Measurements from ENCODE around the gene TSC22D3. TPM values are rescaled to one million over a fixed set of nuclear protein-coding genes. Genes with fewer than 3 reads are reported as not detected.

Gene TSC22D3
- total RNA-seq, 2 donors from 2014 or later, result 9.9 to 10.5 TPM

- Mint-ChIP-seq H3K4me3 (peak overlapping the region; percentile 51), H3K9me3 (peaks cover 2% of the 10 kb centered on the region), H3K4me1 (peaks cover 13% of the 10 kb centered on the region), H3K27me3 (ENCODE audit: insufficient read depth) (peaks cover 60% of the 10 kb centered on the region), H3K27ac (no peak overlapping the region), H3K36me3 (ENCODE audit: low read depth) (no peaks in the 10 kb centered on the region)
- Histone ChIP-seq H3K36me3 (ENCODE audit: control insufficient read depth, insufficient read depth, low read length) (no peaks in the 10 kb centered on the region), H3K9ac (ENCODE audit: extremely low read depth, low read length, poor library complexity, severe bottlenecking) (no peak overlapping the region), H3K9me3 (ENCODE audit: control insufficient read depth, low read length) (no peaks in the 10 kb centered on the region), H3K27ac (ENCODE audit: low read depth, low read length) (no peak overlapping the region), H3K4me1 (ENCODE audit: control insufficient read depth, insufficient read depth, low read length) (no peaks in the 10 kb centered on the region), H3K4me3 (ENCODE audit: low read length) (peak overlapping the region; percentile 65), H3K27me3 (ENCODE audit: control insufficient read depth, insufficient read depth, low read length, poor library complexity, severe bottlenecking) (peaks cover 53% of the 10 kb centered on the region)
- WGBS, 2 experiments (ENCODE audit: insufficient coverage in 1 of 2, insufficient read length in 1 of 2), result 8 to 29% methylated on average over 5 to 19 of the region's 20 CpGs
- peak; percentile 96 for DNase-seq
- TF ChIP-seq, protein P1, sequence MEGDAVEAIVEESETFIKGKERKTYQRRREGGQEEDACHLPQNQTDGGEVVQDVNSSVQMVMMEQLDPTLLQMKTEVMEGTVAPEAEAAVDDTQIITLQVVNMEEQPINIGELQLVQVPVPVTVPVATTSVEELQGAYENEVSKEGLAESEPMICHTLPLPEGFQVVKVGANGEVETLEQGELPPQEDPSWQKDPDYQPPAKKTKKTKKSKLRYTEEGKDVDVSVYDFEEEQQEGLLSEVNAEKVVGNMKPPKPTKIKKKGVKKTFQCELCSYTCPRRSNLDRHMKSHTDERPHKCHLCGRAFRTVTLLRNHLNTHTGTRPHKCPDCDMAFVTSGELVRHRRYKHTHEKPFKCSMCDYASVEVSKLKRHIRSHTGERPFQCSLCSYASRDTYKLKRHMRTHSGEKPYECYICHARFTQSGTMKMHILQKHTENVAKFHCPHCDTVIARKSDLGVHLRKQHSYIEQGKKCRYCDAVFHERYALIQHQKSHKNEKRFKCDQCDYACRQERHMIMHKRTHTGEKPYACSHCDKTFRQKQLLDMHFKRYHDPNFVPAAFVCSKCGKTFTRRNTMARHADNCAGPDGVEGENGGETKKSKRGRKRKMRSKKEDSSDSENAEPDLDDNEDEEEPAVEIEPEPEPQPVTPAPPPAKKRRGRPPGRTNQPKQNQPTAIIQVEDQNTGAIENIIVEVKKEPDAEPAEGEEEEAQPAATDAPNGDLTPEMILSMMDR (conservative IDR thresholded peaks at IDR 0.05), result peak; percentile 91
Observed at GRCh38 chrX:107776649-107777535, 1.3 kb upstream of the TSC22D3 start.

DNA sequence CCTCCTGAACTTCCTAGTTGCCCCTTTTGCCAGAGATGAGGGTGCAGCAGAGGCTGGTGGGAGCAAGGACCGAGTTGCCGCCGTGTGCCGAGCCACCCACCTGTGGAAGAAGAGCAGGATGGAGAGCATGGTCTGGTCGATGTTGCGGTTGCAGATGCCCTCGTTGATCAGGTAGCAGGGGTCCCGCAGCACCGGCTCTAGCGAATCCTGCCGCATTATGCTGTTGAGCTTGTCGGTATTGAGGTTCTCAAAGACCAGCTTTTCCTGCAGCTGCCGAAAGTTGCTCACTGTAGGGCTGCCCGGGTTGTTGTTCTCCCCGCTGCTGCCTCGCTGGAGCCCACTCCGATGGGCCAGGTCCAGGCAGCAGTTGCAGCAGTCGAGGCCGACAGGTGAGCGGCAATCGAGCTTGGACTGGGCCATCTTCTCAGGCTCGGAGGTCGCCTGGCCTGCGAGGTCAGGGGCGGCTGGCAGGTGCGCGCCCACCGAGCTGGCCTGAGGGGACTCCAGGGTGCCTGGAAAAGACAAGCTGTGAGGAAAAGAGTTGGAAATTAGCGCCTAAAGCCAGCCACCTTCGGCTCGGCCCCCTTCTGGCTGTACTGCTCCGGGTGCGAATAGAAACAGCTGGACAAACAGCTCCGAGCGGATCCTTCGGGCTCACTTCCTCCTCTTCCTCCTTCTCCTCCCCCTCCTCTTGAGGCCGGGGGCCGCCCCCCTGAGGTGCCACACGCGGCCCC lies 420 bp downstream of the TSC22D3 start:
- Mint-ChIP-seq H3K27me3 (ENCODE audit: insufficient read depth) (peaks cover 75% of the 10 kb centered on the region), H3K4me1 (peaks cover 13% of the 10 kb centered on the region), H3K36me3 (ENCODE audit: low read depth) (no peaks in the 10 kb centered on the region), H3K27ac (no peak overlapping the region), H3K9me3 (peaks cover 2% of the 10 kb centered on the region), H3K4me3 (peak overlapping the region; percentile 51)
- Histone ChIP-seq H3K4me1 (ENCODE audit: control insufficient read depth, insufficient read depth, low read length) (no peaks in the 10 kb centered on the region), H3K36me3 (ENCODE audit: control insufficient read depth, insufficient read depth, low read length) (no peaks in the 10 kb centered on the region), H3K9me3 (ENCODE audit: control insufficient read depth, low read length) (no peaks in the 10 kb centered on the region), H3K4me3 (ENCODE audit: low read length) (peak overlapping the region; percentile 65), H3K9ac (ENCODE audit: extremely low read depth, low read length, poor library complexity, severe bottlenecking) (no peak overlapping the region), H3K27me3 (ENCODE audit: control insufficient read depth, insufficient read depth, low read length, poor library complexity, severe bottlenecking) (peaks cover 66% of the 10 kb centered on the region), H3K27ac (ENCODE audit: low read depth, low read length) (no peak overlapping the region)
- TF ChIP-seq, protein P1 (conservative IDR thresholded peaks at IDR 0.05), result peak; percentile 37
- peak; percentile 74 for DNase-seq
- WGBS, 2 experiments (ENCODE audit: insufficient coverage in 1 of 2, insufficient read length in 1 of 2), result 5 to 6% methylated on average over 3 to 39 of the region's 40 CpGs

DNA sequence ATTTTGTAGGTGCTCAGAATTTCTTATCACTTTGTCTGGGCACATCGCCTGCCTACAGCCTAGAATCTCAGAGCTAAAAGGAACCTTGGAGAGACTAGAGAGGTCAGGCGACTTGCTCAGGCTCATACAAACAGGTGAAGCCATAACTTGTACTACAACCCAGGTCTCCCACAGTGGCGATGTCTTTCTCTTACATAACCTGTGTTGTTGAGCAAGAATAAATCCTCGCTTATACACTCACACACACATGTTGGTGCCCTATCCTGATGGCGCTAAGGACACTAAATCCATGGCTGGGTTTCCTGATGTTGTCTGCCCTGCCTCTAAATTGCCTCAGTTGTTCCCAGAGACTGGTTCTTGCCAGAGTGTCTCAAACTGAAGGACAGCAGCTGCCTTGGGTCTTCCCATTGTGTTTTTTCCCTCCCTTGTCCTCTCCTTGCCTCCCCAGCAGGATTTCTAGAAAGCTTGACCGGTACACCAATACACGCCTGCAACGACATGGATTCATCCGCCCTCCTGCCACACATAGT lies 1.6 kb downstream of the TSC22D3 start:
- peaks cover 2% of the 10 kb centered on the region for H3K9me3 Mint-ChIP-seq
- TF ChIP-seq, protein P1 (conservative IDR thresholded peaks at IDR 0.05), result no peak
- peaks cover 70% of the 10 kb centered on the region for H3K27me3 ChIP-seq (ENCODE audit: control insufficient read depth, insufficient read depth, low read length, poor library complexity, severe bottlenecking)
- no peak overlapping the region for H3K27ac Mint-ChIP-seq
- WGBS, 2 experiments (ENCODE audit: insufficient coverage in 1 of 2, insufficient read length in 1 of 2), result 62 to 64% methylated on average over 2 to 9 of the region's 9 CpGs
- no peak for DNase-seq
- H3K4me3 Mint-ChIP-seq, result no peak overlapping the region
- no peaks in the 10 kb centered on the region for H3K36me3 Mint-ChIP-seq (ENCODE audit: low read depth)
- H3K36me3 ChIP-seq (ENCODE audit: control insufficient read depth, insufficient read depth, low read length), result no peaks in the 10 kb centered on the region
- no peaks in the 10 kb centered on the region for H3K9me3 ChIP-seq (ENCODE audit: control insufficient read depth, low read length)
- H3K4me3 ChIP-seq (ENCODE audit: low read length), result no peak overlapping the region
- H3K4me1 ChIP-seq (ENCODE audit: control insufficient read depth, insufficient read depth, low read length), result no peaks in the 10 kb centered on the region
- peaks cover 85% of the 10 kb centered on the region for H3K27me3 Mint-ChIP-seq (ENCODE audit: insufficient read depth)
- H3K27ac ChIP-seq (ENCODE audit: low read depth, low read length), result no peak overlapping the region
- no peak overlapping the region for H3K9ac ChIP-seq (ENCODE audit: extremely low read depth, low read length, poor library complexity, severe bottlenecking)
- peaks cover 13% of the 10 kb centered on the region for H3K4me1 Mint-ChIP-seq

Measured in endodermal cell (in vitro differentiated cells).